ENCODE measurements around the gene CCDC85C.

The CCDC85C gene

DNA sequence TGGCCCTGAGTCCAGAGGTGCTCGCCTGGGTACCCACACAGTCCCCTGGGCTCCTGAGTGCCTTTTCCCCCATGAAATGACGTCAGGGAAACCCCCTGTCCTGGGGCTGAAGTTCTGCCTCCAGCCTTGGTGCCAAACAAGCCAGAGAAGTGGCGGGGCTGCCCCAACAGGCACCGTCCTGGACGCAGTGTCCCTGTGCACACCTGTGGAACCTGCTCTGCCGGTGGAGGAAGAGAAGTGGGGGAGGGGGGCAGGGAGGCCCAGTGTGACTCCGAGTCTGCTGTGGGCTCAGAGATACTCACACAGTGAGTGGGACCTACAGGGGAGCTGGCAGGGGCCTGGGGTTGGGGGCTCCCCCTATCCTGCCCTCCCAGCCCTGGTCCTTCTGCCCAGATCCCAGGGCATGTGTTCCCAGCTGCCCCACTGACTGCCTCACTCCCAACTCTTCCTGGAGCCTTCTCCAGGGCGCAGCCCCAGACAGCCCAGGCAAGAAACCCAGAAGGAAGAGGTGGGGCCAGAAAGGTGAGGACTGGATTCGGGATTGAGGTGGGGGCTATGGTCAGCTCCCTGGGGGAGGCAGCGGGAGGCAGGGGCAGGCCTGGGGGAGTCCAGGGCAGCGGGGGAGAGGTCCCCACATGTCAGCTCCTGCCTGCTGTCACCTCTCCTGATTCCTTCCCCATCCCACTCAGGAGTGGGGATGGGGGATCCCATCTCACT is 24.7 kb downstream of the CCDC85C start:
- no peak for DNase-seq (ENCODE audit: low spot score)
- in situ Hi-C loops (cut with MboI; ENCODE audit: low pct_unique_long_range_greater_than_20kb, low sequenced_read_pairs, unreplicated experiment): no loop called here
- TF ChIP-seq, protein P1, sequence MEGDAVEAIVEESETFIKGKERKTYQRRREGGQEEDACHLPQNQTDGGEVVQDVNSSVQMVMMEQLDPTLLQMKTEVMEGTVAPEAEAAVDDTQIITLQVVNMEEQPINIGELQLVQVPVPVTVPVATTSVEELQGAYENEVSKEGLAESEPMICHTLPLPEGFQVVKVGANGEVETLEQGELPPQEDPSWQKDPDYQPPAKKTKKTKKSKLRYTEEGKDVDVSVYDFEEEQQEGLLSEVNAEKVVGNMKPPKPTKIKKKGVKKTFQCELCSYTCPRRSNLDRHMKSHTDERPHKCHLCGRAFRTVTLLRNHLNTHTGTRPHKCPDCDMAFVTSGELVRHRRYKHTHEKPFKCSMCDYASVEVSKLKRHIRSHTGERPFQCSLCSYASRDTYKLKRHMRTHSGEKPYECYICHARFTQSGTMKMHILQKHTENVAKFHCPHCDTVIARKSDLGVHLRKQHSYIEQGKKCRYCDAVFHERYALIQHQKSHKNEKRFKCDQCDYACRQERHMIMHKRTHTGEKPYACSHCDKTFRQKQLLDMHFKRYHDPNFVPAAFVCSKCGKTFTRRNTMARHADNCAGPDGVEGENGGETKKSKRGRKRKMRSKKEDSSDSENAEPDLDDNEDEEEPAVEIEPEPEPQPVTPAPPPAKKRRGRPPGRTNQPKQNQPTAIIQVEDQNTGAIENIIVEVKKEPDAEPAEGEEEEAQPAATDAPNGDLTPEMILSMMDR (IDR thresholded peaks at IDR 0.05; ENCODE audit: extremely low read depth, insufficient read depth, missing control alignments): no peak

DNA sequence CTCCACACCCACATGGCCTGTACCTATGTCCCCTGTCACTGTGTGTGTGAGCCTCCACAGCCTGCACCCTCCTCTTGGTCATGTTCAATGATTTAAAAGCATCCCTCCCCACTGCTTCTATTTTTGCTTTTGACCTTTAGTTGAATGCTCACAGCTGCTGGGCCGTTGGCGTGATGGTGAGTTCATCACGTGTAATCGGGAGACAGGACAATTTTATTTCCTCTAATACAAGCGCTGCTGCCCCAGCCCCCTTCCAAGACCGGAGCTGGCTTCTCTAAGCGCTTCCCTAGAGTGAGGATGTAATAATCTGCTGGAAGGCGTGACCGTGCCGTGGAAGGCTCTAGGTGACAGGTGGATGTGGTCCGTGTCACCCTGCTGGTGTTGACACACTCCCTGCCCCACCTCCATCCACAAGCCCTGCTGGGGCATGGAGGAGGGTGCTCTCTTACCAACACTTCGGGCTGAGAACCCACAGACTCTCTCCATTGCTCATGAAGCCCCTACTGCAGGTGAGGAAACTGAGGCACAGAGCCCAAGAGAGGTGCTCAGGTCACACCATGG is 25.4 kb downstream of the CCDC85C start:
- no peak for DNase-seq (ENCODE audit: low spot score)
- TF ChIP-seq, protein P1 (IDR thresholded peaks at IDR 0.05; ENCODE audit: extremely low read depth, insufficient read depth, missing control alignments): no peak
- in situ Hi-C loops (cut with MboI; ENCODE audit: low pct_unique_long_range_greater_than_20kb, low sequenced_read_pairs, unreplicated experiment): no loop called here

DNA sequence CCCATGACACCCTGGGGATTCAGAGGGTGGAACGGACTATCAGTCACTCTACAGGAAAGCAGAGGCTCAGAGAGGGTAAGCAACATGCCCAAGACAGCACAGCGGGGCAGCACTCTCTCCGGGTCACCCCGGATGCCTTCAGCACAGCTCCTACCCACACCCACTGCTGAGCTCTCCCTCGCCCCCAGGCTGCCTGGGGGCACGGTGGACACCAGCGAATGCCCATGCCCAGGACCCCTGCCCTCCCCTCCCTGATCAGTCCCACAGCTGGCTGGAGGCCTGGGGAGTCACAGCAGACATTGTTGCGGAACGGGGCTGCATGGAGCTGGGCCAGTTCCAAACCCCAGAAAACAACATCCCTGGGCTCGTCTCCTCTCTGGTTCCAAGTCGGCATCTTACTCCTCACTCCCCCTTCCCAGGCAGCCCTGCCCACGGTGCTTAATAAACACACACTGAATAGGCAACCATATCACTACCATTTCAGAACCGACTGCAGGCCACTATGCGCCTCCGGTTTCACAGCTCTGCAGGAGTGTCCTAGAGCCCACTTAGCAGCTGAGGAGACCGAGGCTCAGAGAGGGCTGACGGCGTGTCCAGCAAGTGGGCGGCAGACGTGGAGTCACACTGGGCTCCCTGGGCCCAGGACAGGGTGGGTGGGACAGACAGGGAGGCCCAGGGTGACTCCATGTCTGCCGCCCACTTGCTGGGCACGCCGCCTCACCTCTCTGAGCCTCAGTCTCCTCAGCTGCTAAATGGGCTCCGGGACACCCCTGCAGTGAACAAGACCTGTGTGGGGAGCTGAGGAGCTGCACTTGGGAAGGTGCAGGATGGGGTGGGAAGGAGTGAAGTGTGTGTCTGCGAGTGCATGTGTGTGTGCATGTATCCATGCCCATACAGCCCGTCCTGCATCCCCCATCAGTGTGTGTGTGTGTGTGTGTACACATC is 27.0 kb downstream of the CCDC85C start:
- DNase-seq (ENCODE audit: low spot score): no peak
- TF ChIP-seq, protein P1 (IDR thresholded peaks at IDR 0.05; ENCODE audit: extremely low read depth, insufficient read depth, missing control alignments): no peak
- in situ Hi-C loops (cut with MboI; ENCODE audit: low pct_unique_long_range_greater_than_20kb, low sequenced_read_pairs, unreplicated experiment): no loop called here

DNA sequence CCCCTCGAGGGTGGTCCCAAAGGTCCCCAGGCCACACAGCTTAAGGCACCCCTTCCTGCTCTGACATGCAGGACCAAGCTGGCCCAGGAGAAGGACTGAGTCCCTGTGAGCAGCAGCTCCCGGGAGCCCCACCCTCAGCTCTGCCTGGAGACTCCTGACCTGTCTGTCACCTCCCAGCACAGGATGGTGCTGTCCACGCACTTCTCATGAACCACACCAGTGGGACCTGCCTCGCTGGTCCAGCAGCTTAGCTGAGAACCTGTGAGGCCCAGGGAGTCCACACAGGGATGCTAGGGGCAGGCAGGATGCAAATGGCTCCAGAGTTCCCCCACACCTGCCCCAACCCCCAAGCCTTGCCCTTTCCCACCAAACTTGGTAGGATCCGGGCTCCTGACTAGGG is 27.7 kb downstream of the CCDC85C start:
- in situ Hi-C loops (cut with MboI; ENCODE audit: low pct_unique_long_range_greater_than_20kb, low sequenced_read_pairs, unreplicated experiment): no loop called here
- DNase-seq (ENCODE audit: low spot score): no peak
- TF ChIP-seq, protein P1 (IDR thresholded peaks at IDR 0.05; ENCODE audit: extremely low read depth, insufficient read depth, missing control alignments): no peak

DNA sequence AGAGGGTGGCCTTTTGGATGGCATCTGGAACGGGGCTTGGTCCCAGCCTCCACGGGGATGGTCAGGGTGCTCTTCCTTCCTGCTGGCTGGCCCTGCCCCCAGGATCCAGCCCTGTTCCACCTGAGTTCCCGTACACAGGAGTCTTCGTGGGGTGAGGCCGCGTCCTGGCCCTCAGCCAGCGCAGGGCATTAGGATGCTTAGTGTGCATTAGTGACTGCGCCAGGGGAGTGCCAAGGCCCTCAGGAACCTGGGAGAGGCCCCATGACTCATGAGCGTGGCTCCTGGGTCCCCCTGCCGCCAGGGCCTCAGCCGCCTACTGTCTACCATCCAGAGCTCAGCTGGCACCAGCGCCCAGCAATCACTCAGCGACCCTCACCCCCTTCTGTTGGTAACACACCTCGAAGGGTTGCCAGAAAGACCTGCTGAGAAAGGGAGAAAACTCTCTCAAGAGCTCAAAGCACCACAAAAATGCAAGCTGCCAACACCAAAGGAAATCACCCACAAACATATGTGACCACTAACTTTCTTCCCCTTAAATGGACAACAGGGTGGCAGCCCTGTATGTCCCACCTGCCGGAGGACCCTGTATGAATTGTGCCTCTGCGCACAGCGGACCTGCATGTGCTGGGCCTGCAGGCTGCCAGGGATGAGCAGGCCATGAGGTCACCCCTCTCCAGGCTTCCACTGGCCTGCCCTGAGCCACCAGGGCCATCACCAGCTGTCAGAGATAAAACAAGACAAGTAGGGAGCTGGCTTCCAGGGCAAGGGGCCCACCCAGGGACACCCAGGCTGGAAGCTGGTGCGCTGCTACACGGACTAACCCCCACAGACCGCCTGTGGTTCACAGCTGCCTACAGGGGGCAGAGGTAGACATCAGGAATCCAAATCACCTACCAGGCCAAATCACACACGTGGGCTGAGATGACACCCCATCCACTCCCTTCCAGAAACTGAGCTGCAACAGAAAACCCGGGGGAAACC is 28.7 kb downstream of the CCDC85C start:
- TF ChIP-seq, protein P1 (IDR thresholded peaks at IDR 0.05; ENCODE audit: extremely low read depth, insufficient read depth, missing control alignments): peak; percentile 17
- DNase-seq (ENCODE audit: low spot score): no peak
- in situ Hi-C loops (cut with MboI; ENCODE audit: low pct_unique_long_range_greater_than_20kb, low sequenced_read_pairs, unreplicated experiment): no loop called here
